ENCODE data around the gene BACE2. TPM values are rescaled to one million over a fixed set of nuclear protein-coding genes. Genes with fewer than 3 reads are reported as not detected.
"Not testable (repeated sequence)": the region's sequence is repeated elsewhere in the genome, so short reads cannot be mapped to it uniquely, and the experiment has no call there.

The BACE2 gene
- total RNA-seq, 4 donors from 2014 or later, result 30.5 to 43.3 (median 36.6) TPM

- no peak for DNase-seq
- H3K36me3 ChIP-seq, result peaks cover 0 to 14% (median 0%) of the 10 kb centered on the region in 3 donors
Observed at GRCh38 chr21:41236352-41236973, 68.5 kb downstream of the BACE2 start.

GRCh38 chr21:41238081-41238796 lies 70.3 kb downstream of the BACE2 start:
- H3K4me3 ChIP-seq, H3K9me3 ChIP-seq, DNase-seq, H3K27me3 ChIP-seq, H3K27ac ChIP-seq, H3K4me1 ChIP-seq: not testable (repeated sequence)
- peaks cover 0 to 14% (median 0%) of the 10 kb centered on the region in 3 donors for H3K36me3 ChIP-seq

More at GRCh38 chr21:41236352-41236973, 68.5 kb downstream of the BACE2 start:
- no peaks in the 10 kb centered on the region for H3K9me3 ChIP-seq
- H3K27me3 ChIP-seq, result no peaks in the 10 kb centered on the region
- no peak overlapping the region for H3K27ac ChIP-seq
- TF ChIP-seq CTCF (IDR thresholded peaks at IDR 0.05) (no peak), POLR2A (IDR thresholded peaks at IDR 0.05) (no peak)
- no peaks in the 10 kb centered on the region for H3K4me1 ChIP-seq
- H3K4me3 ChIP-seq, result no peak overlapping the region

GRCh38 chr21:41240040-41240439 lies 72.1 kb downstream of the BACE2 start:
- Histone ChIP-seq H3K27me3 (no peaks in the 10 kb centered on the region), H3K9me3 (no peaks in the 10 kb centered on the region), H3K4me1 (no peaks in the 10 kb centered on the region), H3K36me3 (peaks cover 0 to 19% (median 0%) of the 10 kb centered on the region in 3 donors), H3K27ac (no peak overlapping the region), H3K4me3 (no peak overlapping the region)
- no peak for TF ChIP-seq POLR2A (IDR thresholded peaks at IDR 0.05)
- TF ChIP-seq CTCF (IDR thresholded peaks at IDR 0.05), result no peak
- no peak for DNase-seq

- Histone ChIP-seq H3K36me3 (peaks cover 0 to 19% (median 0%) of the 10 kb centered on the region in 3 donors), H3K4me1 (no peaks in the 10 kb centered on the region), H3K4me3 (no peak overlapping the region), H3K27ac (no peak overlapping the region), H3K27me3 (no peaks in the 10 kb centered on the region), H3K9me3 (no peaks in the 10 kb centered on the region)
- no peak for TF ChIP-seq CTCF (IDR thresholded peaks at IDR 0.05)
- TF ChIP-seq POLR2A (IDR thresholded peaks at IDR 0.05), result no peak
- DNase-seq, result no peak
Observed at GRCh38 chr21:41241341-41241740, 73.4 kb downstream of the BACE2 start.

GRCh38 chr21:41242238-41242829 lies 74.4 kb downstream of the BACE2 start:
- H3K27ac ChIP-seq, result no peak overlapping the region
- H3K9me3 ChIP-seq, result no peaks in the 10 kb centered on the region
- H3K4me1 ChIP-seq, result no peaks in the 10 kb centered on the region
- no peaks in the 10 kb centered on the region for H3K27me3 ChIP-seq
- no peak overlapping the region for H3K4me3 ChIP-seq
- peaks cover 0 to 19% (median 0%) of the 10 kb centered on the region in 3 donors for H3K36me3 ChIP-seq
- TF ChIP-seq CTCF (IDR thresholded peaks at IDR 0.05) (no peak), POLR2A (IDR thresholded peaks at IDR 0.05) (no peak)
- no peak for DNase-seq

GRCh38 chr21:41243107-41243506 lies 75.1 kb downstream of the BACE2 start:
- H3K4me3 ChIP-seq, result no peak overlapping the region
- no peaks in the 10 kb centered on the region for H3K4me1 ChIP-seq
- no peak overlapping the region for H3K27ac ChIP-seq
- no peak for TF ChIP-seq POLR2A (IDR thresholded peaks at IDR 0.05)
- H3K9me3 ChIP-seq, result no peaks in the 10 kb centered on the region
- no peaks in the 10 kb centered on the region for H3K27me3 ChIP-seq
- no peak for DNase-seq
- peaks cover 0 to 11% (median 0%) of the 10 kb centered on the region in 3 donors for H3K36me3 ChIP-seq

GRCh38 chr21:41244266-41244880 lies 76.4 kb downstream of the BACE2 start:
- H3K9me3 ChIP-seq, H3K4me1 ChIP-seq, H3K36me3 ChIP-seq, H3K27me3 ChIP-seq, H3K4me3 ChIP-seq, H3K27ac ChIP-seq, DNase-seq: not testable (repeated sequence)
